Endothelial cell (in vitro differentiated cells): ENCODE data around the gene PTPRK. TPM values are rescaled to one million over a fixed set of nuclear protein-coding genes. Genes with fewer than 3 reads are reported as not detected.

ENCODE experiments used
- DNase-seq: peaks from one replicate; pipeline ENCODE4 v3.0.0; 2021; ENCODE audit warnings: low spot score
- H3K27ac Mint-ChIP-seq: one replicate; pipeline ENCODE4 v1.8.0; 2021; ENCODE audit warnings: mixed read lengths, inconsistent platforms; ENCODE audit not compliant: unreplicated experiment
- H3K27me3 Mint-ChIP-seq: one replicate; pipeline ENCODE4 v1.8.0; 2021; ENCODE audit warnings: mild to moderate bottlenecking, moderate library complexity, mixed read lengths, inconsistent platforms; ENCODE audit not compliant: unreplicated experiment
- H3K36me3 Mint-ChIP-seq: one replicate; pipeline ENCODE4 v1.8.0; 2021; ENCODE audit warnings: mild to moderate bottlenecking, low read depth, mixed read lengths, inconsistent platforms; ENCODE audit not compliant: unreplicated experiment
- H3K4me1 Mint-ChIP-seq: one replicate; pipeline ENCODE4 v1.8.0; 2021; ENCODE audit warnings: mild to moderate bottlenecking, mixed read lengths, inconsistent platforms; ENCODE audit not compliant: unreplicated experiment
- H3K4me3 Mint-ChIP-seq: one replicate; pipeline ENCODE4 v1.8.0; 2021; ENCODE audit warnings: mild to moderate bottlenecking, mixed read lengths, inconsistent platforms; ENCODE audit not compliant: unreplicated experiment
- H3K9me3 Mint-ChIP-seq: one replicate; pipeline ENCODE4 v1.8.0; 2021; ENCODE audit warnings: mixed read lengths, inconsistent platforms; ENCODE audit not compliant: unreplicated experiment
- total RNA-seq: library from RNA; stranded (reverse); fragmentation: NEBNext Ultra II Directional; extraction: Animal tissue kit (Norgen Biotek cat#: 25700); gene quantifications from one replicate; pipeline ENCODE4 v1.2.1, GENCODE V29; 2021; ENCODE audit not compliant: unreplicated experiment
- TF ChIP-seq, protein P1 (sequence below): fragments of 200-600 bp; sonication (generic); IDR thresholded peaks from one replicate; pipeline ENCODE4 v1.5.0; 2021; ENCODE audit warnings: antibody characterized with exemption; ENCODE audit not compliant: unreplicated experiment

Gene PTPRK
- total RNA-seq, 1 donor from 2014 or later: 47.3 TPM

DNA sequence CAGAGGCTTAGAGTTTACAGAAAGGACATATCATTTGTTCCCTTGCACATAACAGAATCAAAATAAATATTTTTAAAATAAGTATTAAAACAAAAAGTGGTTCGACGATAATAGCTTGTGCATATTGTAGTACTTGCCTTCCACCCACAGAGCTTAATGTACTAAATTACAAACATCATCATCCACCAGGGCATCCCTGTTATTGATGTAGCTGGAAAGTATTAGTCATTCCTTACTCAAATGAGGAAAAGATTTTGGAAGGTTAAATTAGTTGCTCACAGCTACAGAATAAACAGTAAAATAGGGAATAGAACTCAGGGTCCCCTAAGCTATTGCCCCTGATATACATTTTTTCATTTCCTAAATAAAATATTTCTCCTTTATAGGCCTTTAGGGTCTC lies 150.3 kb downstream of the PTPRK start:
- Mint-ChIP-seq H3K27me3 (no peaks in the 10 kb centered on the region), H3K4me1 (peaks cover 10% of the 10 kb centered on the region), H3K4me3 (no peak overlapping the region), H3K9me3 (no peaks in the 10 kb centered on the region), H3K27ac (no peak overlapping the region), H3K36me3 (peaks cover 12% of the 10 kb centered on the region)
- DNase-seq: no peak
- TF ChIP-seq, protein P1, sequence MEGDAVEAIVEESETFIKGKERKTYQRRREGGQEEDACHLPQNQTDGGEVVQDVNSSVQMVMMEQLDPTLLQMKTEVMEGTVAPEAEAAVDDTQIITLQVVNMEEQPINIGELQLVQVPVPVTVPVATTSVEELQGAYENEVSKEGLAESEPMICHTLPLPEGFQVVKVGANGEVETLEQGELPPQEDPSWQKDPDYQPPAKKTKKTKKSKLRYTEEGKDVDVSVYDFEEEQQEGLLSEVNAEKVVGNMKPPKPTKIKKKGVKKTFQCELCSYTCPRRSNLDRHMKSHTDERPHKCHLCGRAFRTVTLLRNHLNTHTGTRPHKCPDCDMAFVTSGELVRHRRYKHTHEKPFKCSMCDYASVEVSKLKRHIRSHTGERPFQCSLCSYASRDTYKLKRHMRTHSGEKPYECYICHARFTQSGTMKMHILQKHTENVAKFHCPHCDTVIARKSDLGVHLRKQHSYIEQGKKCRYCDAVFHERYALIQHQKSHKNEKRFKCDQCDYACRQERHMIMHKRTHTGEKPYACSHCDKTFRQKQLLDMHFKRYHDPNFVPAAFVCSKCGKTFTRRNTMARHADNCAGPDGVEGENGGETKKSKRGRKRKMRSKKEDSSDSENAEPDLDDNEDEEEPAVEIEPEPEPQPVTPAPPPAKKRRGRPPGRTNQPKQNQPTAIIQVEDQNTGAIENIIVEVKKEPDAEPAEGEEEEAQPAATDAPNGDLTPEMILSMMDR: no peak

DNA sequence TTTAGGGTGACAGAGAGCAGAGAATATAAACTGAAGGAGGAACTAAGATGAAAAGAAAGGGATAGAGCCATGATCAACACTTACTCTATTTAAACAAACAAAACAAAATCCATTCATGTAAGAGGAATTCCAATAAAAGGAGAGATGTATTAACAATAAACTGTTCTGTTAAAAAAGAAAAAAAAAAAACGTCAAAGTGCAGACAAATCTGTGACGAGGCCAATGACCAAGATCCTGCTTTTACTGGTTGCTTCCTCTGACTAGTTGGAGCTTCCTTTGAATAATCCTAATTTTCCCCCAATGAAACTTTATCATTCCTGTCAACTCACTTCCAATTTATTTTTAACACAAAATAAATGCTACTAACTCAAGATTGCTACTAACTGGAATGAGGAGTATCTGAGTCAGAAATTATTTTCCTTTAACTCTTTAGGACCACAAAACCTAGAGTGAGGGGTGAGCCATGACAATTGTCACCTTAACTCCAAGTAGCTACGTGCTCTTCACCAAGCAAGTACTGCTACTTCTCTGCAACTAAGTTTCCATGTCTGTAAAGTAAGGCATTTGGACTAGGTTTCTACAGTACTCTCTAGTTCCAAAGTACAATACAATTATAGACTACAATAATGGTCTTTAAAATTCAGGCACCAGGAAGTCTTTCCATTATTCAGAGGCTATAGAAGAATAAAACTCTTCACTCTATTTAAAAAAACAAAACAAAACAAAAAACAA lies 152.0 kb downstream of the PTPRK start:
- DNase-seq: no peak
- TF ChIP-seq, protein P1: no peak
- no peak overlapping the region for H3K4me3 Mint-ChIP-seq
- peaks cover 10% of the 10 kb centered on the region for H3K4me1 Mint-ChIP-seq
- no peaks in the 10 kb centered on the region for H3K36me3 Mint-ChIP-seq
- H3K9me3 Mint-ChIP-seq: no peaks in the 10 kb centered on the region
- H3K27me3 Mint-ChIP-seq: no peaks in the 10 kb centered on the region
- H3K27ac Mint-ChIP-seq: no peak overlapping the region

DNA sequence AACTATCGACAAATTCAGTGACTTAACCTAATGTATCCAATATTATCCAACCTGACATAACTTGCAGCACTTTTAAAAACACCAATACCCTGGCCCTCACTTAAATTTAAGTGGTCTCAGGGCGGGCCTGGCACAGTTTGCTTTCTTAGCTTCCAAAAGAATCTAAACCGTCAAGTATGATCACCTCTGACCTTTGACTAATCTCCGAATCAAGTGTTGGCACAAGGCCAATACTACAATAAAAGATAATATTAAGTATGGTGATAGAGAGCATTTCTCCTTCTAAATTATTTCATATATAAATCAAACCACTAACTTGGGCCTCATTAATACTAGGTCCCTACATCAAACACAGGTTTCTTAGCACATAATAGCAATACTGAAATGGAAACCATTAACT lies 153.0 kb downstream of the PTPRK start:
- Mint-ChIP-seq H3K9me3 (no peaks in the 10 kb centered on the region), H3K4me3 (no peak overlapping the region), H3K36me3 (no peaks in the 10 kb centered on the region), H3K4me1 (peaks cover 9% of the 10 kb centered on the region), H3K27me3 (no peaks in the 10 kb centered on the region), H3K27ac (no peak overlapping the region)
- TF ChIP-seq, protein P1: no peak
- no peak for DNase-seq

- TF ChIP-seq, protein P1: no peak
- Mint-ChIP-seq H3K4me3 (no peak overlapping the region), H3K36me3 (no peaks in the 10 kb centered on the region), H3K4me1 (no peaks in the 10 kb centered on the region), H3K27me3 (no peaks in the 10 kb centered on the region), H3K27ac (no peak overlapping the region), H3K9me3 (no peaks in the 10 kb centered on the region)
- no peak for DNase-seq
These were observed 154.8 kb downstream of the PTPRK start for GRCh38 chr6:128365520-128366160.

GRCh38 chr6:128364766-128365519 lies 155.5 kb downstream of the PTPRK start:
- no peak overlapping the region for H3K4me3 Mint-ChIP-seq

More at GRCh38 chr6:128364766-128365519, 155.5 kb downstream of the PTPRK start:
- Mint-ChIP-seq H3K36me3 (no peaks in the 10 kb centered on the region), H3K27me3 (no peaks in the 10 kb centered on the region), H3K4me1 (no peaks in the 10 kb centered on the region), H3K27ac (no peak overlapping the region), H3K9me3 (no peaks in the 10 kb centered on the region)
- no peak for DNase-seq
- TF ChIP-seq, protein P1: no peak
